ENCODE results near the gene SLC25A43.
"Not testable (repeated sequence)": the region's sequence is repeated elsewhere in the genome, so short reads cannot be mapped to it uniquely, and the experiment has no call there.

SLC25A43 gene

DNA sequence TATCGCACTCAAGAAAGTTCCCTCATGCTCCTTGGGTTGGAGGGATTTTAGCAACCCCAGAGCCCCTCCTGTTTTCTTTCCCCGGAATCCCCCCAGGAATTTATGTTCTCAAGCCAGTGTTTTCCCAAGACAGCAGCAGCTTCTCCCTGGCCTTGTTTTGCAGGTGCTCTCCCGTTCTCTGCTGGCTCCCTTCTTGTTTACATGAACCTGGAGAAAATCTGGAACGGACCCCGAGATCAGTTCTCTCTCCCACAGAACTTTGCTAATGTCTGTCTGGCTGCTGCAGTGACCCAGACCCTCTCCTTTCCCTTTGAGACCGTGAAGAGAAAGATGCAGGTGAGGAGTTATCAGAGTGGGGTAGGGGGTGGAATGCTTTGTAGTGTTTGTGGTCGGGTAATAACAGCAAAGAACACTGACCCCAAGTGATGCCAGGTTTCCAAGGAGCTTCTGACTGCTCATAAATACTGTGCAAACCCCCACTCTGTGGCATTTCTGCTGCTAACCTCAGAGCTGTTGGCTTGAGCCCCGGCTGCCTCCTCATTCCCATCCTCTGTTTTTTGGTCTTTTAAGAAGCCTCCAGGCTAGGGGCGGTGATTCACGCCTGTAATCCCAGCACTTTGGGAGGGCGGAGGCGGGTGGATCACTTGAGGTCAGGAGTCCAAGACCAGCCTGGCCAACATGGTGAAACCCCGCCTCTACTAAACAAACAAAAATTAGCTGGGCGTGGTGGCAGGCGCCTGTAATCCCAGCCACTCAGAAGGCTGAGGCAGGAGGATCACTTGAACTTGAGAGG lies 11.1 kb downstream of the SLC25A43 start:
- peak; percentile 16 to 56 (median 20) for DNase-seq

DNA sequence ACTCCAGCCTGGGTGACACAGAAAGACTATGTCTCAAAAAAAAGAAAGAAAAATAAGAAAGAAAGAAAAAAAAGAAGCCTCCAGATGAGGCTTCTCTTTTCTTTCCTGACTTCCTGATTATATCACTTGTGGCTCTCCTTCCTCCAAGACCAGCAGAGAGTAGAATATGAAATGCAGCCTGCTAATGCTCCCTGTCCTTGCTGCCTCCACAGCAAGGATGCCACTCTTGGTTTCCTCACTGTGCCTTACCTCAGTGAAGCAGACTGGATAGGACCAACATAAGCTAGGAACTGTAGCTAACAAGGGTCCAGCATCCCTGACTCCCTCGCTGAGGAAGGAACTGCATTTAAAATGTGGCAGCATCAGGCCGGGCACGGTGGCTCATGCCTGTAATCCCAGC lies 11.7 kb downstream of the SLC25A43 start:
- no peak for DNase-seq

DNA sequence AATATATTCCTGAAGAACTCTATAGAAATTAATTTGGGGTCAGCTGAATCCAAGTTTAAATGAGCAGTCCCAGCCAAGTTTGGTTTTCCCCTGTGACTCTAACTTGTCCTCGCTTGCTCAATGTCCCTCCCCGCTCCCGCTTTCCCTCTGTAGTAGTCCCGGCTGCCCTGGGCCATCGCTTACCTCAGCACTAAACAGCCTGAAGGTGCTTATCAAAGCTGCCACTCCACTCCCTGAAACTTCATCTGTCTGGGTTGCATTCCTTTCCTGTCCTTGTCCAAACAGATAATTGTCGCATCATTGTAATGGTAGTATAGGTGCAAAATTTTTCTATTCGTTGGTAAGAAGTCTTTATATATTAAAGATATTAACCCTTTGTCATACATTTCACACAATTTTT lies 12.8 kb downstream of the SLC25A43 start:
- DNase-seq = no peak

DNA sequence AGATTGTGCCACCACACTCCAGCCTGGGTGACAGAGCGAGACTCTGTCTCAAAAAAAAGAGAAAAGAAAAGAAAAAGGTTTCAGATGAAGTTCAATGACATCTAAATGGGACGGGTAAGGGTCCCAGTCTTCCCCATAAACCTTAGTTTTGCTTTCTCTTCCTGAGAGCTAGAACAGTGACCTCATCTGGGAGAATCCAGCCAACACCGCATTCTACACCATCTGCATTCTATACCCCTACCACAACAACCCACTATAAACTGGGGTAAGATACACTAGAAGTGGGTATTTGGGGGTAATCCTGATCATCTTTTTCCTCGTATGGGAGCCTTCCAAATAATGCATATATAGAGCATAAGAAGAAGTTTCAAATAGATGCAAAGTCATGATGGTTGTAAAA lies 18.2 kb downstream of the SLC25A43 start:
- DNase-seq = no peak

DNA sequence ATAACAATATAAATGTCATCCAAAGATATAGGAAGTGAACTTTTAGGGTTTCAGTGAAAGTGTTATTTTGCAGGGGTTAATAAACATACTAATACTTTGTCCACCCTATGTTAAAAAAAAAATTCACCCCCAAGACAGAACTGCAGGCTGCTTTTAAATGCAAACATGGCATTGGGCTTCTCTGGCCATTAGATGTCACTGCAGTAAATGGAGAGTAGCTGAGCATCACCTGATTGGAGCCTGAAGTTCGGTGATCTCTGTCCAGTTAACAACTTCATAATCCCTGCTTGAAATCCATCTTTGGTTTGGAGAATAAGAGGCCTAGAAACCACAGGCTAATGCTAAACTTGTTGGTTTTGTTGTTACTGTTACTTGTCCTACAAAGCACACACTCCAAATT lies 18.7 kb downstream of the SLC25A43 start:
- DNase-seq = peak in 1 of 3 experiments; percentile 19

DNA sequence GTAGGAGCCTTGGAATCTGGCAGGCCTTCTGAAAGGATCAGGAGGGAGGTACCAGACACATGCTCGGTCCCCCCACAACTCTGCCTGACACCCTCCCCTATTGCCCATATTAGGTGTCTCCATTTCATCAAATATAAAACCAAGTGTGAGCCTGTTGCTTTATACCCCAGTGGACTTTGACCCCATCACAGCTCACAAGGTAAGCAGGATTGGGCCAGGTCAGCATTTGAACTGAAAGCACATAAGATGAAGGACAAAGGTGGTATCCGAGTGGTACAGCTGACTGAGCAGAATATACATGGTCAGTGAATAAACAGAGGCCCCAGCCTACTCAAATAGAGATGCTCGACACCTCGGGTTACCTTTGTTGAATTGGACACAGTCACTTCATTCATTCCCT lies 20.0 kb downstream of the SLC25A43 start:
- no peak for DNase-seq

DNA sequence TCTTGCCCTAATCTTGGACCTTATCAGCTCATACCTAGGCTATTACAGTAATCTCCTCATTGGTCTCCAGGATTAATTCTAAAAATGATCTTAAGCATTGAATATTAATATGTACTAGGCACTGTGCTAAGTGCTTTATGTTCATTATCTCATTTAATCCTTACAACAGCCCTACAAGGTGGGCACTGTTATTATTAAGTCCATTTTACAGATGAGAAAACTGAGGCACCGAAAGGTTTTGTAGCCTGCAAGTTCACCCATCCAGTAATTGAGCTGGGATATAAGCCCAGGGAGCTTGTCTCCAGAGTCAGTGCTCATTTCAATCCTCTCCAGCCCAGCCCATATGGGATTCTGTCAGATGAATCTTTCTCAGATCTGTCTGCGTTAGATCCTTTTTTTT lies 20.8 kb downstream of the SLC25A43 start:
- no peak for DNase-seq

DNA sequence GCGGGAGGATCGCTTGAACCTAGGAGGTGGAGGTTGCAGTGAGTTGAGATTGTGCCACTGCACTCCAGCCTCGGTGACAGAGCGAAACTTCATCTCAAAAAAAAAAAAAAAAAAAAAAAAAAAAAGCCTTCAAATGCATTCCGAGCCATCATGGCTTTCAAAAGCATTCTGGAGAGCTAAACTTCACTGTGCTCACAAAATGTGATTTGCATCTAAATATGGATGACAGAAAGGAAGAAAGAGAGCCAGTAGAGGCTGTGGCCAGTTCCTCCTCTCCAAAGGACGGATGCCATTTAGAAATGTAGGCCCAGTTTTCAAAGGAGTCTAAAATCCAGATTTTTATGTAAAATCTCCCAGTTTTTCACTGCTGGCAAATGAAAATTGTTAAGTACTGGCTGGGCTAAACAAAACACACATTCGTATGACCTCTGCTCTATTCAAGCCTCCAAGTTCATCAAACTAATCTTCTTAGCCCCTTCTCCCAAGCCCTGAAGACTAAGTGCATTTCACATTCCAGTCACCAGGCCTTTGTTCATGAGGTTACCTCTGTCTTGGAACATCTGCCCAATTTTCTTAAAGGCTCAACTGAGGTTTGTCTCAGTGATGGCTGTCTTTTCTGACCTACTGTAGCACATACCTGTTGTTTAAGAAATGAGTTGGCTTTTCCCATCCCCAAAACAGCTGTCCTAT lies 22.0 kb downstream of the SLC25A43 start:
- DNase-seq = no peak

DNA sequence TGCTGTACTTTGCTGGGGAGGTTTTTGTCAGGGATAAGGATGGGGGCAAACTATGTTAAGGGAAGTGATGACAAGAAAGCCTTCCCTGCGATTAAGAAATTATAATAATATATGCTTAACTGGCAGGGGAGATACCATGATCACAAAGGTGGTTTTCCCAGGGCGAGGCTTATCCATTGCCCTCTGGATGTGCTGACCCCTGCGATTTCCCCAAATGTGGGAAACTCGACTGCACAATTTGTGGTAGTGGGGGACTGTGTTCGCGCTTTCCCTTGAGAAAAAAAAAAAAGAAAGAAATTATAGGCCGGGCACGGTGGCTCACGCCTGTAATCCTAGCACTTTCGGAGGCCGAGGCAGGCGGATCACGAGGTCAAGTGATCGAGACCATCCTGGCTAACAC lies 24.5 kb downstream of the SLC25A43 start:
- DNase-seq = no peak

DNA sequence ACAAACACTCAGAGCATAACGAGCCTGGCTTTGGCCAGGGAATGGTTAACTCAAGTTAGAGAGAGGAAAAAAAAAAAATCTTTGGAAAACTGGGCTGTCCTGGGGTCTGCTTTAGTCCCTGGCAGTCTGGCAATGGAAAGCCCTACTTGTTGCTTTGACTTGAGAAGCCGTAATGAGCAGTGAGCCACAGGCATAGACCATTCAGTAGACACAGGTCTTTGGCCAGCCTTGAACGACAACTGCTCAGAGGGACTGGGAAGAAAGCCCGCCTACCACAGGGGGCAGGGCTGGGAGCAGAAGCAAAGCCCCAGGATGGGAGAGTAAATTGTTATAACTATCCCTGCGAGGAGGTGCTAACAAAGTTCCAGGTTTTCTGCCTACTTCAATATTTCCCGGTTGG lies 25.9 kb downstream of the SLC25A43 start:
- no peak for DNase-seq

DNA sequence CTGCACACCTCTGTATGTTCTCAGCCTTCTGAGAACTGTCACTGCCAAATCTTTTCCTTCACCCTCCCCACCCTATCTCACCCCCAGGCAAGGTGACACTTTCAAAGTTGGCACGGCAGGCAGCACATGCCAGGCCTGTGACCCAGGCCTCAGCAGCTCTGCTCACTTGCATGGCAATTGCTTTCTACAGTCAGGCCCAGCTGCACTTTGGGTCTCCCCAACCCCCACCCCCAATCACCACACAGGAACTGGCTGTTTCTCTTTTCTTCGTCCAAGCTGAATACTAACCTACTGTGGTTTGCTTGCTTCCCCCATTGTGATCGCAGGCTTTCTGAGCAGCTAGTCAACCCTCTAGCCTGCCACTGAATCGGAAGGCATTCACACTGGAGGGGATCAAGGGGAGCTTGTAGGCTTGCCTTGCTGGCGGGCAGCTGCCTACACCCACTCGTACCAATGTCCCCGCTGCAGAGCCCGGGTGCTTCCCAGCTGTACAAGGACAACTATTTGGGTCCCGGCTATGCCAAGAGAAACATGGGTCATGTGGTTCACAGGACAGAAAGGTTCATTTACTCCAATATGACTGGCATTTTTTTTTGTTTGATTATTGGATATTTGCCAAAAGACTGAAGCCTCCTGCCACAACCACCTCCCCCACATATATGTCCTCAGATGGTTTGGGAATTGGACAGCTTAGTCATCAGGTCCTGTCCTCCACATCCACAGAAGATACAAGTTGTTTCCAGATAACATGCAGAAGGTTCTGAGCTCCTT lies 28.1 kb downstream of the SLC25A43 start:
- DNase-seq = no peak

DNA sequence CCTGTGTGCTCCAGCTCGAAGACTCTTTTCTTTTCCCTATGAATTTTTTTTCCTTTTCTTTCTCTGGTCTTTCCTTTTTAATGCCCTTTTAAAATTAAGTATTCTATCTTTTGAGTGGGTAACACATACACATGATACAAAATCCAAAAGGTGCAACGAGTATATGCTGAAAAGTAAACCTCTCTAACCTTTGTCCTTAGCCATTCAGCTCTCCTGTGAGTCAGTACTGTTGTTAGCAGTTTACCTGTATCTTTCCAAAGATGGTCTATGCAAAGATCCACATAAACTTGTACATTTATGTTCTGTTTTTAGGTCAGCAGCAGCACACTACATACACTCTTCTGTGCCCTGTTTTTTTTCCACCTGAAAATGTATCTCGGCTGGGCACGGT lies 28.7 kb downstream of the SLC25A43 start:
- no peak for DNase-seq

DNA sequence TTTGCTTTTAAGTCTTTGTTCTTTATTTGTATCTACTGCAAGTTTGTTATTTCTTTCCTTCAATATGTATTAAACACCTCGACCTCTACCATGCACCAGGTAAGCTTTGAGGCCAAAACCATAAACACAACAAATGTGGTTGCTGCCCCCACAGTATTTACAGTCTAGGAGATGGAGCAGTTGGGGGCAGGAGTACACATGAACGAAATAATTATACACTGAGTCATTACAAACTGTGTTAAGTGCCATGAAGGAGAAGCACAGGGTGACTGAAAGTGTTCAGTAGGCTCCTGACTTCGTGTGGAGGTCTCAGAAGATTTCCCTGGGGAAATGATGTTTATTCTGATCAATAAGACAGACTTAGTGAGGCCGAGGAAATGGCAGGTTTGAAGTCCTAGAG lies 30.3 kb downstream of the SLC25A43 start:
- no peak for DNase-seq

DNA sequence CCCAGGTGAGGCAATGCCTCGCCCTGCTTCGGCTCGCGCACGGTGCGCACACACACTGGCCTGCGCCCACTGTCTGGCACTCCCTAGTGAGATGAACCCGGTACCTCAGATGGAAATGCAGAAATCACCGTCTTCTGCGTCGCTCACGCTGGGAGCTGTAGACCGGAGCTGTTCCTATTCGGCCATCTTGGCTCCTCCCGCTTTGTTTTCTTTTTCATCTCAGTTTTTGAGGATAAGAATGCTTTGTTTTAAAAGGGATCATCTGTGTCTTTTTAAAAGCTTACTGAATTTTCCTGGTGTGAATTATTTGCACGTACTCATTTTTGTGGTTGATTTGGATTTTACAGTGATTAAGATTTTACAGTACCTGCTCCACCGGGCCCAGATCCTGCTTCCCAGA lies 42.2 kb downstream of the SLC25A43 start:
- not testable (repeated sequence) for DNase-seq

DNA sequence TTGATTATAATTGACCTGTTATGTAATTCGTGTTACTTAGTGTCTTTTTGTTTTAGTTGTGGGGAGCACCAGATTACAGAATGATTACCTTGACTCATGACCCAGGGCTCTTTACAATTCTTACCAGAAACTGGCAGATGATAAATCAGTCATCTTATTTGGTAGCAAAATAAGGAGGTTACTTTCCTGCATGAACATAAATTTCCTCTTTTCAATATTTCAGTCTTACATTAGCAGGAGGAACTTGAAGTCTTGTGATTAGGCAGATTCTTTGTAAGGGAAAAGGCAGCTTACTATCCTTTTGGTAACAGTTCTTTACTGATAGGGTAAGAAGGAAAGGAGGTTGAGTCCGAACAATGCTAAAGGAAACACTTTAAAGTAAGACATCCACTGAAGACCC lies 43.1 kb downstream of the SLC25A43 start:
- no peak for DNase-seq

DNA sequence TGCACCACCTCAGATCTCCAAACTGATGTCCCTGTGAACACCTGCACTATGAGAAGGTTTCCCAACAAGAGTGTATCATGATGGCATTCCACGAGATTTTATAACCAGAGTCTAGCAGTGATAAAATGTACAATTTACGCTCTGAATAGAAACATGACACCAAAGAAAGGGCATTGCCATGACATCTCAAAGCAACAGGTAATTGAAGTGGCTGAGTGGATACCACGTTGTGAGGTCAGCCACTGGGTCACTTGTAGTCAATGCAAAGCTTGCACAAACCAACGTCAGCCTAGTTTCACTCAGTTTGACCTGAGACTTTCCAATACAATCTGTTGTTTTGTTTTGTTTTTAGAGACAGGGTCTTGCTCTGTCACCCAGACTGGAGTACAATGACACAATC lies 54.1 kb downstream of the SLC25A43 start:
- no peak for DNase-seq

DNA sequence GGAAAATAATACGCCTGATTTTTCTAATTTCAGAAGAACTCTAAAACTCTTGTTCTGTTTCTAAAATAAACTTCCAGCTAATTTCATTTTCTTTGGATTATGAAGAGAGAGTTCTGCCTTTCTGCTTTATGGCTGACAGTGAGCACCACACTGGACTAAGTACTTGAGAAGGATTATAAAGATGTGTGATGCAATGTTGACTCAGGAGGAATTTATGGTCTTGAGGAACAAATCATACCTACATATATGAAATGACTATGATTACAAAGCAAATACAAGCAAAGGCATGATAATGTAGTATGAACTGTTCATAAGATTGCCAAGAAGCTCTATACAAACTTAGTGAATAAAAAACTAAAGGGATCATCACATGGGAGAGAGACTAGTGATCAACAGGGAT lies 56.1 kb downstream of the SLC25A43 start:
- no peak for DNase-seq

DNA sequence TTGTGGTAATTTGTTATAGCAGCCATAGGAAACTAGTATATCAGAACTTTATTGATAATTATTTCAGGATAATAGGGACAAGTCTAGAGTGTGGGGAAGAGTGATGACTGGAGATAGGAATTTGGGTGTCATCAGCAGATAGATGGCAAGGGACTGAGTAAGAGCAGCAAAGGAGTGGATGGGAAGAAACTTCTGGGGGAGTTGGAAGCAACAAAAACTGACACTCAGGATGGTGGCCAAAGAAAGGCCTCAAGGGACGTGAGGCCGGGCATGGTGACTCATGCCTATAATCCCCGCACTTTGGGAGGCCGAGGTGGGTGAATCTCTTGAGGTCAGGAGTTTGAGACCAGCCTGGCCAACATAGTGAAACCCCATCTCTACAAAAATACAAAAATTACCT lies 60.0 kb downstream of the SLC25A43 start:
- DNase-seq = no peak

DNA sequence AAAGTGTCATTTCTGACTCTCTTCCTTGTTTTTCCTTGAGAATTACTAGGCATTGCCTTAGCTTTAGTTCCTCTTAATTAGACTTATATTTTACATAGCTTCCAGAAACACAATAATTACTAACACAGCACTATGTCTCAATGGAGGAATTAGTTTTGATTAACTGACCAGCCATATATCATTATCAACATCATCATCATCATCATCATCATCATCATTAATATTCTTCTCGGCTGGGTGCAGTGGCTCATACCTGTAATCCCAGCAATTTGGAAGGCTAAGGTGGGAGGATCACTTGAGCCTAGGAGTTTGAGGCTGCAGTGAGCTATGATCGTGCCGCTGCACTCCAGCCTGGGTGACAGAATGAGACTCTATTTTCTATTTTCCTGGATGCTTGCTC lies 66.4 kb downstream of the SLC25A43 start:
- no peak for DNase-seq

DNA sequence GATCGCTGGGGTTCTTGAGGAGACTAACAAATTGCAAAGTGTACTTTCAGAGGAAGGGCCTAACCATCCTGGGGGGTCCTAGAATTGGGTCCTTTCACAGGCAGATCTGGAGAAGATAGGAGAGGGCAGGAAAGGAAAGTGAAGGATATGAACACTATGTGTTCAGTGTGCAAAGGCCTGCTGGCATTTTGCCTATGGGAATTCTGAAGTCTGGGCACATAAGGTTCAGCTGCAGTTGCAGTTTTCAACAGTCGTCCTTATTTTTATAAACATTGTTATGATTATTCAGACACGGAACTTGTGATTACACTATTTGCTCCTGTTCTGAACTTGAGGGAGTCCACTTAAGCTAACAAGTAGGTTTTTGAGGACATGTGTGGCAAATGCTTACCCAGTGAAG lies 67.8 kb downstream of the SLC25A43 start:
- DNase-seq = no peak

DNA sequence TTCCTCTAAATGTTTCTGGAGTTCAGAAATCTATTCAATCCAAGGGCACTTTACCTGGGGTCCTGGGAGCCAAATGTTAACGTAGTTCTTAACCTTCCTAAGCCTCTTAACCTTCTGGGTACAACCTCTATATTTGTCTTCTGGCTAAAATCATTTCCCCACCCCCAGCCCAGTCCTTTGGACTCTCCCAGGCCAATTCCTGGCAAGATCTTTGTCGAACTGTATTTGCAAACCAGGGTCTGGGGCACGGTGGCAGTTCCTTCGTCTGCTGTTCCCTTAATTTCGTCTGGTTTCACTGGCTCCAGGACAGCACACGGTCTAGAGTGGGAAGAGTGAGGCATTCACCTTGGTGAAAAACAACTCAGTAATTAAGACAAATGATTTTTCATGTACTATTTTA lies 68.3 kb downstream of the SLC25A43 start:
- no peak for DNase-seq

DNA sequence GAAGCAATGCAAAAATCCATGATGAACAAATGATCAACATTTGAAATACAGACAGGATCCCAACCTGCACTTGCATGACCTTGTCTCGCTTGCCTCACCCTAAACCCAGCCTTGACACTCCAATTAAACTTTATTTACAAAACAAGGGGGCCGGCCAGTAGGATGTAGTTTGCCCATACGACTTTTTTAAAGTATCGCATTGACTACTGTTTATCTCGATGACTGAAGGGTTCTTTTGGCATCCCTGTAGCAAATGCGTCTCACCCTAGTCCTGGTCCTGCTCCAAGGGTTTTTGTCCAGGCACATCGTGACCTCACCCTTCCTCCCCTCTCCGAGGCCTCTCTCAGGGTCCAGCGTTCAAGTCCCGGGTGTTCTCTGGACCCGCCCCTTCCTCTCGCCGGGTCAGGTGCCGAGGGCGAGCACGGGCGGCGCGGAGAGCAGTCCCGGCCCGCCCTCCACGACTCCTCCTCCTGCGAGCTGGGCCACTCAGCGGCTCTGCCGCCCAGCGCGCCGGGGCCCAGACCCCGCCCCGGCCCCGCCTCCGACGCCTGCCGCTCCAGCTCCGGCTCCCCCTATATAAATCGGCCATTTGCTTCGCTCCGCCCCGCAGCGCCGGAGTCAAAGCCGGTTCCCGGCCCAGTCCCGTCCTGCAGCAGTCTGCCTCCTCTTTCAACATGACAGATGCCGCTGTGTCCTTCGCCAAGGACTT lies 68.9 kb downstream of the SLC25A43 start, which contains the start of gene SLC25A5:
SLC25A5 (plus strand) TSS at position 603 of the 709 bp plus-strand sequence; CDS start at position 675, 72 bp downstream.
- DNase-seq = peak; percentile 86 to 90 (median 87)
